GM11168 (cell line): ENCODE measurements around the gene TRPM3.

Source experiments
- in situ Hi-C: fragments of 300-500 bp; cut with MboI; formaldehyde crosslinking; loops from one replicate; pipeline ENCODE4 v1.12.0; 2022; ENCODE audit warnings: low sequenced_read_pairs; ENCODE audit not compliant: unreplicated experiment

TRPM3 gene

GRCh38 chr9:70917277-70917676, 204.1 kb downstream of the TRPM3 start:
- in situ Hi-C loops = no loop called here

DNA sequence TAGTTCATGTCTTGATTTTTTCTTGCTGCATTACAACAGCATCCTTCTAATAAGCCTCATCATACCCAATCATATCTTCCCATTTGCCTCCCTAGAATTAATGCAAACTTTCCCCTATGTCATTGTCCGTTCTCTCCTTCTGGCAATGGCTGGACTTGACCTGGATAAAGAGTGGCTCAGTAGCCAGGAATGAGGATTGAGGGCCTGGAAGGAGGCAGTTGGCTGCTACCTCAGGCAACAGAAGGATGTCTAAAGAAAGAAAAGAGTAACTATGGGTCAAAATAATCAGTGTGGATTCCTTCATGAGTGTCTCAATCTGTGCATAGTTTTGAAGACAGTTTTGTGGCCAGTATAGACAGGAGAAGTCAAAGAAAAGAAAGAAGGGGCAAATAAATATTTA, 209.6 kb downstream of the TRPM3 start:
- in situ Hi-C loops = no loop called here

GRCh38 chr9:70910598-70910997, 210.8 kb downstream of the TRPM3 start:
- in situ Hi-C loops = no loop called here

DNA sequence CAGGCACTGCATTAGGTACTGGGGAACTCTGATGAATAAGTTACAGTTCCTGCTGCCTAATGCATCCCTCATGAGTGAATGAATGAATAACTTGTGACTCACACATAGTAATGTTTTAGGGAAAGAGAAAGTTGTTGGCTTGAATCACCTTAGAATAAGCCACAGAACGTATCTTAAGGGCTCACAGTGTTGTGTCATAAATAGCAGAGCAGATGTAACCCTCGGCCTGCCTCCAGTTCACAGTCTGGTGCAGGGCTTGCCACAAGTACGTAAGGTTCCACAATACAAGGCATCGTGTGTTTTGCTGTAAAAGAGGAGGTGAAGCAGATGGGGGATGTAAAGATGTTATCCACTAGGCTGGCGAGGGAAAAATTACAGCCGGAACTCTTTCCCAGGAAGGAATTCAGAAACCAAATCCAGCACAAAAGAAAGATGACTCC, 218.7 kb downstream of the TRPM3 start:
- in situ Hi-C loops = no loop called here

- in situ Hi-C loops = no loop called here
Measured at GRCh38 chr9:70902171-70902570, 219.2 kb downstream of the TRPM3 start.

- in situ Hi-C loops = no loop called here
Measured at GRCh38 chr9:70901746-70902145, 219.7 kb downstream of the TRPM3 start.

- in situ Hi-C loops = no loop called here
Measured at GRCh38 chr9:70901013-70901412, 220.4 kb downstream of the TRPM3 start.

DNA sequence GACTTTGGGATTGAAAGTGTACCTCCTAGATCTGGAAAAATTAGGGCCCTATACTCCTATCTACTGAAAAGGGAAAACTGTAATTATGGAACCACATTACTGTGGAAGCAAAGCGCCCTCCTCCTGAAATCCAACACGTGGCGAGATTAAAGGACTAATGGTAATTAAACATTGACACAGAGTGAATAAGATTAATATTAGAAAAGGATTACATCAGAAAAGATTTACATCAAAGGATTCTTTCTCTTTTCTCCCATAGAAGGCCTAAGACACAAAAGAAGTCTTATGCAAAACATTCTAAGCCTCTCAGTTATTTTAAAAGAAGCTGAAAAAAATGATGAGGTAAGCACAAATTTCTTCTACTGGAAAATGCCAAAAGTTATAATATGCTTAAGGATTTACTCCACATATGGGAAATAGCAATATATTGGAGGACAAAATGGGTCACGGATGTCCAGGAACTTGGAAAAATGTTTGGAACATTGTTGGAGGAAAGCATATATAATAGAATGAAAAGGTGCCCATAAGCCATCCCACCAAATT, 227.8 kb downstream of the TRPM3 start:
- in situ Hi-C loops = no loop called here

DNA sequence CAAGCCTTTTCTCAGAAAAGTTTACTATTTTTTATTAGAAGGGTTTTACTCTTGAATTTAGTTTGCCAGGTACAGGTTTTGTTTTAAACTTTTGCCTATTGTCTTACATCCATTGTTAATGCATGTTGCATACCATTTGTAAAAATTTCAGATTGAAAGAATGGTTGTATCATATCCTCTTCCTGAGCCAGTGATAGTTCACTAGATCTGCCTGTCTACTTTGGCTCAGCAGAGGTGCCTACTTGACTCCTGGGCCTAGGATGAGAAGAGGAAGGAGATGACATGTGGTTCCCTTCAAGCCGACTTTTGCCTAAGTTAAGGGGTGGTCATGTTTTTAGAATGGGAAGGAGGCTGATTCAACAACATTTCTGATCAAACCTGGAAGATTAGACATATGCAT, 232.9 kb downstream of the TRPM3 start:
- in situ Hi-C loops = no loop called here

DNA sequence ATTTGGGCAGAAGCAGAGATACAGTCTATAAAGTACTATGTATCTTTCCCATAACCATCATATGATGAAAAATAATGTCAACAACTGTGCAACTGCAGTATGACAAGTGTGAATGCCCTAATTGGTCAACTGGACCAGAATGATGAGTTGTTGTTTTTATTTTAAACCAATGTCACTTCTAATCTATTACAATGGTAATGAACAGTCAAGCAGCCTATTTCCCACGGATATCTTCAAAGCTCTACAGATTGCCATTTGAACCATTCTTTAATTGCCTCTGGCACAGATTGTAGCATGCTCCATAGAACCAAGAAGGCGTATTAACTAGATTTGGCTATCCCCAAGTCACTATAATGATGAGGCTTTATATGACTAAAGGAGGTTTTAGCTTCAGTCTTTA, 233.6 kb downstream of the TRPM3 start:
- in situ Hi-C loops = no loop called here

- in situ Hi-C loops = no loop called here
Measured at GRCh38 chr9:70883963-70884793, 237.2 kb downstream of the TRPM3 start.

GRCh38 chr9:70883056-70883455, 238.4 kb downstream of the TRPM3 start:
- in situ Hi-C loops = no loop called here

DNA sequence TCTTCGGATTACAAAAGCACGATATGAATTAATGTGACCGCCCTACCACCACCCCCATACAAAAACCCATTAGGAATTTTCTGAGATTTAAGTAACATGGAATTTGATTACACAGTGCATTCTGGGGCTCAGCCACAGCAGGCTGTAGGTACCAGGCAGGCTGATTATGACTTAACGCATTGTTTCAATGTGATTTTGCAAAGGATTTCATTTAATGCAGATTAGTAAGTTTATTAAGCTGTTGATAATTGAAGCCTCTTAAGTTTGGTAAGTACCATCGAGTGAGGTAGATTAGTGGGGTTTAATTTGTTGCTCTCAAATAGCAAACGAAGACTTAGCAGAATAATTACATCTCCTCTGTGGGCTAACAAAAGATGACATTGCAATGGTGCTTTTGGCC, 240.1 kb downstream of the TRPM3 start:
- in situ Hi-C loops = no loop called here

DNA sequence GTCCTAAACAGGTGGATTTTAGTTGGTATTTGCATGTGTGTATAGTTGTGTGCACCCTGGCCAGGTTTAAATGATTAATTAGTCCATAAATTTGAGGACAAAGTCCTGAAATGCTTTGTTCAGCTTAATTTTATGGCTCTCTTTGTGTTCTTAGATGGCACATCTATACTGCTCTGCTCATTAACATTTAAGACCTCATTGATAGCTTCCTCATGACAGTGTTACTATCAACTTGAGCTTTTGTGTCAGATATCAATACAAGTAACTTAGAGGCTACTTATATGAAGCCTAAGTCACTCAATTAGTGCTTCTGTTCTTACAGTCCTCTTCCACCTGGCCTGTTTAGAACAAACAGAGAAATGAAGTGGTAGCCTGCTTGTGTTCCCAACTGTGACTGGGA, 240.9 kb downstream of the TRPM3 start:
- in situ Hi-C loops = no loop called here

GRCh38 chr9:70878576-70878975, 242.8 kb downstream of the TRPM3 start:
- in situ Hi-C loops = no loop called here

GRCh38 chr9:70874451-70874850, 247.0 kb downstream of the TRPM3 start:
- in situ Hi-C loops = no loop called here

DNA sequence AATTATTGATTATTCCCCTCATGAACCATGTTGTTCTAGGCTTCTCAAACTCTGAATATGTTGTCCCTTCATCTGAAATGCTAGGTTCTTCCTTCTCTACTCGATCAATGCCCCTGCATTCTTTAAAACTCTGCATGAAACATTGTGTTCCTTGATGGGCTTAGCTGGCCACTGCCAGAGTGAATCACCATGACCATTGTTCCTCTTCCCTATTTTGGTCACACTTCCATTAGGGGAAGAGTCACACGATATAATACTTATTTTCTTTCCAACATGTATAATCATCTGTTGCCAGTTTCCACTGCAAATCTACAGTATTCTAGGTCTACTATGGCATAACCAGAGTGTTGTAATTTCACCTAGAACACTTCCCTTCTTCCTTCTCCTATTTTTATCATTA, 247.9 kb downstream of the TRPM3 start:
- in situ Hi-C loops = no loop called here

GRCh38 chr9:70868661-70869652, 252.5 kb downstream of the TRPM3 start:
- in situ Hi-C loops = no loop called here

GRCh38 chr9:70868041-70868440, 253.4 kb downstream of the TRPM3 start:
- in situ Hi-C loops = no loop called here

- in situ Hi-C loops = no loop called here
Measured at GRCh38 chr9:70865471-70865870, 255.9 kb downstream of the TRPM3 start.

GRCh38 chr9:70861797-70862196, 259.6 kb downstream of the TRPM3 start:
- in situ Hi-C loops = no loop called here
